HL-60/S4 (cell line): ENCODE data around the gene GLOD5.

ENCODE experiments used
- in situ Hi-C: fragments of 300-500 bp; cut with MboI; formaldehyde crosslinking; loops from 2 replicates; pipeline ENCODE4 v1.14.3; 2022; ENCODE audit warnings: low sequenced_read_pairs

The GLOD5 gene

DNA sequence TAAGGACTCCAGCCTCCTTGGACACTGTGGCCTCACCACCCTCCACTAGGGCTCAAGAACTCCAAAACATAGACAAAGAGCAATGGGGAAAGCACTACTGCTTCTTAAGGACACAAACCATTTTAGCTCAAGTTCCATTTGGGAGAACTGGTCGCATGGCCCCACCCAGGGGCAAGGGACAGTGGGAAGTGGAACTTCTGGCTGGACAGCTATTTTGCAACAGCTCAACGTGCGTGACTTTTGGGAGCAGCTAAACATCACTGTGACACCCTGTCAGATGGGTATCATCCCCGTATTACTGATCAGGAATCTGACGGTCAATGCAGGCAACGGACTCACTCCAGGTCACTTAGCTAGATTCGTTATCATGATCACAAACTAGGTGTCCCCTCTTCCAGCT lies 9.0 kb upstream of the GLOD5 start:
- in situ Hi-C loops: no loop called here

DNA sequence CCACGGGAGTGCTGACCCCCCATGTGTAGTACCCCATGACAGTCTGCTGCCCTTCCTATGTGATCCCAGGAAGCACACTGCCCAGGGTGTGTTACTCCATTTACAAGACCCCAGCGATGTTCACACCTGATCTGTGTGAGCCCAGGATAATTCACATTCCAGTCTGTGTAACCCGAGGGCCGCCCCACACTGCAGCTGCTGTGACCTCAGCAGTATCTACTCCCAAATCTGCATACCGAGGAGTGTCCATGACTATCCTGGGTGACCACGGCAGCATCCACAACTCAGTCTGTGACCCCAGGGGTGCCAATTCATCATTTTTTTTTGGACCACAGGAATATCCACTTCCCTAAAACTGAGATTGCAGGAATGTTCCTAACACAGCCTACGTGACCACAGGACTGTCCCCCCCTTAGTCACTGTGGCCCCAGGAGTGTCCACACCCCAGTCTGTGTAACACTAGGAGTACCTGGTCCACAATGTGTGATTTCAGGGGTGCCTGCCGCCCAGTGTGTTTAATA lies 7.8 kb upstream of the GLOD5 start:
- in situ Hi-C loops: no loop called here

DNA sequence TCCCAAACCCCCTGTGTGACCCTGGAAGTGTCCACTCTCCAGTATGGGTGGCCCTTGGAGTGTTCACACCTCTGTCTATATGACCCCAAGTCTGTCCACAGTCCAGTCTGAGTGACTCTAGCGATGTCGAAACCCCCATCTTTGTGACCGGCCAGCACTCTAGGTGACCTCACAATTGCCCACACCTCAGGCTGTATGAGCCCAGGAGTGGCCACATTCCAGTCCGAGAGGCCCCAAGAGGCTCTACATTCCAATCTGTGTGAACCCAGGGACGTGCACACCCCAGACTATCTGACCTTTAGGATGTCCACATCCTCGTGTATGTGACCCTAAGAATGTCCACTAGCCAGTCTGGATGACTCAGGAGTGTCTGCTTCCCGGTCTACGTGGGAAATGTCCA lies 7.3 kb upstream of the GLOD5 start:
- in situ Hi-C loops: no loop called here

DNA sequence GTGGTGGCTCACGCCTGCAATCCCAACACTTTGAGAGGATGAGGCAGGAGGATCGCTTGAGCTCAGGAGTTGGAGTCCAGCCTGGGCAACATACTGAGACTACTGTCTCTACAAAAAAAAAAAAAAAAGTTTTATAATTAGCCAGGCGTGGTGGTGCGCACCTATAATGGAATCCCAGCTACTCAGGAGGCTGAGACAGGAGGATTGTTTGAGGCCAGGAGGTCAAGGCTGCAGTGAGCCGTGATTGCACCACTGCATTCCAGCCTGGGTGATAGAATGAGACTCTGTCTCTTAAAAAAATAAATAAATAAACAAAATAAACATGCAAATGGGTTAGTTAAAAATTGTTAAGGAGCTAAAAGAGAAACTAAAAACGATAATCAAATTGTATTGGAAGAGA lies 7.7 kb downstream of the GLOD5 start:
- in situ Hi-C loops: no loop called here

DNA sequence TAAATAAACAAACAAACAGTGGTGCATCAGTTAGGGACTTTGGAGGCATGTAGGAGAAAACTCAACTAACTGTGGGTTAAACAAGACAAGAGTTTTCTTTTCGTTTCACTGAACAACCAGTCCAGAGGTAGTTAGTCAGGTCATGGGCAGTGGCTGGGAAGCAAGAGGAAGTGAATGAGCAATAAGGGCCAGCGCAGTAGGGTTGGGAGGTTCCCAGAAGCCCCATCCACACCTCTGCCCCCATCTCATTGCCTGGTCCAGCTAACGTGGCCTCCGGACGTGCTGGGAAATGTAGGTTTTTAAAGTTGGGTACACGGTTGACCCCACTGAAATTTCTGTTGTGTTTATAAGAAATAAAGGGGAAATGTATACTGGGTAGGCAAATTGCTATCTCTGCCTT lies 8.7 kb downstream of the GLOD5 start:
- in situ Hi-C loops: no loop called here

DNA sequence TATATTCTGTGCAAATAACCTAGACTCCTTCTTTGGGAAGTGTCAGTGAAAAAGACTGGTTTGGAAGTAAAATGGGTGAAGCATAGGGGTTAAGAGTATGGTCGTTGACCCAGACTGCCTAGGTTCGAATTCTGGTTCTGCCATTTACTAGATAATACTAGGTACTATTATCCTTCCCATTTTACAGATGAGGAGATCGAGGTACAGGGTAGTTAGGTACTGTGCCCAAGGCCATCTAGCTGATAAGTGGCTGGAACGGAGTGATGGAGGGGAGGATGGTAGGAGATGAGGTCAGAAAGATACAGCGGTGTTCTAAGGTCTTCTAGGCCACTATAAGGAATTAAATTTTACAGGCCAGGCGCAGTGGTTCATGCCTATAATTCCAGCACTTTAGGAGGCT lies 11.1 kb downstream of the GLOD5 start:
- in situ Hi-C loops: no loop called here

DNA sequence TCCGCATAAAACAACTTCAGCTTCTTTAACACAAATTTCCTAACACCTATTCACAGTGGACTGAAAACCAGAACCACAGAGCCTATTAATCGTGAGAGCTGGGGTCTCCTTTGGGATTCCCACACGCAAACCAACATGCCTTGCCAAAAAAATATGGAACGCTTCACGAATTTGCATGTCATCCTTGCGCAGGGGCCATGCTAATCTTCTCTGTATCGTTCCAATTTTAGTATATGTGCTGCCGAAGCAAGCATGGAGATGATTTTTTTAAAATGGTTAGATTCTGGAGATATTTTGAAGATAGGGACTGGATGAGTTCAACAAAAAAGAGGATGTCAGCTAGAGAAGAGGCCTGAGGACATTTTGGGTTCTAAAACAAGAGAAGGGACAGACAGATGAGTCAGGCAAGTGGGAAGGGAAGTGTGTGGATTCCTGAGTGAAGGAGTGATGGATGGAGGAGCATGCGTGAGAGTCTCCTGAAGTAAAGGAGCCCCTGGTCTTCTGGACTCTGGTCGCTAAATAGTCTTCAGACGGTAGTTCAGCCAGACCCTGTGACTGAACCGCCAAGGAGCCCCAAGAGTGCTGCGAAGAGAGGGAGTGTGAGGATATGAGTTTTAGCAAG lies 15.4 kb downstream of the GLOD5 start:
- in situ Hi-C loops: no loop called here

DNA sequence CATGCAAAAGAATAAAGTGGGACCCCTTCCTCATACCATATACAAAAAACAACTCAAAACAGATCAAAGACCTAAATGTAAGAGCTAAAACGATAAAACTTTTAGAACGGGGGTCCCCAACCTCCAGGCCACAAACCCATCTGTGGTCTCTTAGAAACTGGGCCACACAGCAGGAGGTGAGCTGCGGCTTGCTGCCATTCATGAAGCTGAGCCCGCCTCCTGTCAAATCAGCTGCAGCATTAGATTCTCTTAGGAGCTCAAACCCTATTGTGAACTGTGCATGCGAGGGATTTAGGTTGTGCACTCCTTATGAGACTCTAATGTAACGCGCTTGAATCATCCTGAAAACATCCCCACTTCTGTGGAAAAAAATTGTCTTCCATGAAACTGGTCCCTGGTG lies 17.9 kb downstream of the GLOD5 start:
- in situ Hi-C loops: no loop called here

DNA sequence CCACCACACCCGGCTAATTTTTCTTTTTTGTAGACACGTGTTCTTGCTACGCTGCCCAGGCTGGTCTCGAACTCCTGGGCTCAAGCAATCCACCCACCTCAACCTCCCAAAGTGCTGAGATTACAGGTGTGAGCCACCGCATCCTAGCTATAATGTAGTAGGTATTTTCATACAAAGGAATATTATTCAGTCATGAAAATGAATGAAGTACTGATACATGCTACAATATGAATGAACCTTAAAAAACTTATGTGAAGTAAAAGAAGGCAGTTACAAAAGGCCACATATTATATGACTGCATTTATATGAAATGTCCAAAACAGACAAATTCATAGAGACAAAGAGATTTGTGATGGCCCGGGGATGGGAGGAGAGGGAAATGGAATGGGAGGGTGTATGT lies 20.2 kb downstream of the GLOD5 start:
- in situ Hi-C loops: no loop called here

DNA sequence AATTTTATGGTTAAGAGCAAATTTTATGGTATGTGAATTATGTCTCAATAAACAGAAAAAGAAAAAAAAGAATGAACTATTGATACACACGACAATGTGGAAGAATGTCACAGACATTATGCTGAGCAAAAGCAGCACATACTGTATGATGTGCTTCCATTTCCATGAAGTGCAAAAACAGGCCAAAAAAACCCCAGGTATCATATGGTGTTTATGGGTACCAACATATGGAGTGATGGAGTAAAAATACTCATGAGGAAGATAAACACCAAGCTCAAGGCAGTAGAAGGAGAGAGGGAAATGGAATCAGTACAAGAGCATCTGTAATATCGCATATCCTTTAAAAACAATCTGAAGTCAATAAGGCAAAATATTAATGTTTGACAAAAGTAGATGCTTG lies 20.7 kb downstream of the GLOD5 start:
- in situ Hi-C loops: no loop called here

DNA sequence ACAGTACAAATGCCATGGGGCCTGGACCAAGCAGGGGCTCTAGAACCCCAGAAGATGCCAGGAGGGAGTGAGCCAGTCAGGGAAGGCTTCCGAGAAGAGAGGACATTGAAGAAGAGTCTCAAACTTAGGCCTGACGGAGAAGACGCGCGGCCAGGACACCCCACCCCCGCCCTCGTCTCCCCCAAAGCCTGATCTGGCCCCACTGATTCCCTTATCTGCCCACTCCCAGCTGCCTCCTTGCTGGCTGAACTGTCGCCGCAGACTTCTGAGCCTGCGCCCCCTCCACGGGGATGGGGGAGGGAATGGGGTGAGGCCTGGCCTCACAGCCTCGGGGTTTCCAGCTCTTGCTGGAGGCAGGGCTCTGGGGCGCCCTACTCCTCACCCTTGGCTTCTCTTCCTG lies 21.2 kb downstream of the GLOD5 start:
- in situ Hi-C loops: no loop called here

DNA sequence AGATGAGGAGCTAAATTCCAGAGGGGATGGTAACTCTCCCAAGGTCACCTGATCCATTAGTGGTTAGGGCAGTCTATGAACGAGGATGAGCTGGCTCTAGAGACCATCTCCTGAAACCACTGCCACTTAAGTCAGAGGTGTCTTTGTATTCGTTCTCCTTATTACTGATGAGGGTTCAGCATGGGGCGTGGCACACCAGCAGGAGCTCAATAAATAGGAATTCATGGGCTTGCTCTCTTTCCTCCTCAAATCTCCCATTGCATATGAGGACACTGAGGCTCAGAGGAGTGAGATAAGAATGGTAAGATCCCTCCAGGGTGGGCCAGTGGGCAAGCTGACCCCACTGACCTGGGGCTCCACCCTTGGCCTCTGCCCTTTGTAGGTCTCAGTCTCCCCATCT lies 23.2 kb downstream of the GLOD5 start:
- in situ Hi-C loops: no loop called here

DNA sequence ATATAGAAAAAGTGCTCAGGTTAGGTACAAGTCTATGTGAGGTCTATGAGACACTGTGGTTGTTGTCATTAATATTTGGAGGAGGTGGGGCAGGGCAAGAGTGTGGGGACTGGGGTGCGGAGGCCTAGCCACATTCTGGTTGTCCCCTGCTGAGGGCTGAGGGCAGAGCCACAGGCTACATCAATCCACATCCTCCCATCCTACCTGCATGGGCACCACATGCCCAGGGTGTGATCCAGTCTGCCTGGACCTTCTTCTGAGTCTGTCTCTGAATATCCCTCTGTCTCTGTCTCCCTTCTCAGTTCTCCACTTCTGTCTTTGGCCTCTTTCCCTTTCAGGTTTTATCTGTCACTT lies 23.6 kb downstream of the GLOD5 start:
- in situ Hi-C loops: no loop called here

DNA sequence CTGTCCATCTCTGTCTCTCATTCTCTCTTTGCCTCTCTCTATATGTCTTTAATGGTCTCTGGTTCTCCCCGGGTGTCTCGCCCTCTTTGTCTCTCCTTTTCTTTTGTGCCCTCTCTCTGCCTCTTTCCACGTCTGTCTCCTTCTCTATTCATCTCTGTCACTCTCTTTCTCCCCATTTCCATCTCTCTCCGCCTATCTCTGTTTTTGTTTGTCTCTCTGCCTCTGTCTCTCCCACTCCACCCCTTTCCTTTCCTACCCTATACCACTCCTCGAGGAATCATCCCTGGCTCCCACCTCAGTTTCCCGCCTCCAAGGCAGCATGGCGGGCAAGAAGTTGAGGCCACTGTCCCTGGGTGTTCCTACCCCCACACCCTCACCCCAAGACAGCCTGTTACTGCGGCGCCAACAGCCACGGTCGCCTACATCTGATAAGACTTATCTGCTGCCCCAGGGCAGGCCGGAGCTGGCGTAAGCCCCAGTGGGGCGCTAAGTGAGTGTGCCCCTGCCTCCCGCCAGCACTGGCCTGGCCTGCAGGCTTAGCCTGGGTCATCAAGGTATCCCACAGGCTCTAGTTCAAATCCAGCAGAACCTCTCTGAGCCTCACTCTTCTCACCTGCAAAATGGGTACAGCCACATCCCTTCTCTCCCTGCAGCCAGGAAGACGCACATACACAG lies 24.1 kb downstream of the GLOD5 start:
- in situ Hi-C loops: no loop called here

DNA sequence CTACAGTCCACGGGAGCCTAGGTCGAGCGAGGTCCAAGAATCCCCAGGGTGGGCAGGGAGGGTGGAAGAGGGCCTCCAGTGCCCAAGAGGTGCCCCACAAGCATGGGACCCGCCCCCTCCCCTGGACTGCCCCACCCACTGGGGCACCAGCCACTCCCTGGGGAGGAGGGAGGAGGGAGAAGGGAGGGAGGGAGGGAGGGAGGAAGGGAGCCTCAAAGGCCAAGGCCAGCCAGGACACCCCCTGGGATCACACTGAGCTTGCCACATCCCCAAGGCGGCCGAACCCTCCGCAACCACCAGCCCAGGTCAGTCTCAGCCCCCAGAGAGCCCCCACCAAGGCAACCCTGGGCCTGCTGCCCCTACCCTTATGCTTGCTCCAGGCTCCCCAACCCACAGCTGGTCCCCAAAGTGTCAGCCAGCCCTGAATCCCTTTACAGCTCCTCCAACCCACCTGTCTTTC lies 24.8 kb downstream of the GLOD5 start, which contains the start of gene GATA1:
GATA1 (plus strand) TSS at position 250 of the 460 bp plus-strand sequence. CDS start 4,520 bp downstream, outside the sequence.
- in situ Hi-C loops: no loop called here

DNA sequence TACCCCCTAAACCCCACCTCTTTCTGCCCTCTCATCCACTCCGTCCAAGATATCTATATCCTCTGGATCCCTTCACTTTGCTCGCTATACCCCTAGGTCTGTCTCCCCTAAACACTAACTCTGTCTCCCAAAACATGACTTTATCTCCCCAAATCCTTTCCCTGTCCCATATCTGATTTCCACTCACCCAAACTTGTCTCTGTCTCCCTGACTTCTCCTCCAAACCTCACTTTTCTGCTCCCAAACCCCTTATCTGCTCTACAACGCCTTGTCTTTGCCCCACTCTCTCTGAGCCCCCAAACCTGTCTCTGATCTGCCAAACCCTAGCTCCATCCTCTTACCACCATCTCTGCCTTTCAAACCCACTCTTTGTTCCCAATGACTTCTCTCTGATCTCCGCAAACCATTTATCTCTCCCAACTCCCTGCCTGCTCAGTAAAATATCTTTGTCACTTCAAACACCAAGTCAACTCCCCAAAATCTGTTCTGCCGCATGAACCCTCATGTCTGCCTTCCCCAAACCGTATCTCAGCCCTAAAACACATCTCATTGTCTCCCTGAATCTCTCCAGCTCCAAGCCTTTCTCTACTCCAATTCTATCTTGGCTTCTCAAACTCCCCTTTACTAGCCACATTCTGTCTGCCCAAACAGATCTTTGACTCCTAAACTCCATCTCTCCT lies 25.4 kb downstream of the GLOD5 start:
- in situ Hi-C loops: no loop called here

DNA sequence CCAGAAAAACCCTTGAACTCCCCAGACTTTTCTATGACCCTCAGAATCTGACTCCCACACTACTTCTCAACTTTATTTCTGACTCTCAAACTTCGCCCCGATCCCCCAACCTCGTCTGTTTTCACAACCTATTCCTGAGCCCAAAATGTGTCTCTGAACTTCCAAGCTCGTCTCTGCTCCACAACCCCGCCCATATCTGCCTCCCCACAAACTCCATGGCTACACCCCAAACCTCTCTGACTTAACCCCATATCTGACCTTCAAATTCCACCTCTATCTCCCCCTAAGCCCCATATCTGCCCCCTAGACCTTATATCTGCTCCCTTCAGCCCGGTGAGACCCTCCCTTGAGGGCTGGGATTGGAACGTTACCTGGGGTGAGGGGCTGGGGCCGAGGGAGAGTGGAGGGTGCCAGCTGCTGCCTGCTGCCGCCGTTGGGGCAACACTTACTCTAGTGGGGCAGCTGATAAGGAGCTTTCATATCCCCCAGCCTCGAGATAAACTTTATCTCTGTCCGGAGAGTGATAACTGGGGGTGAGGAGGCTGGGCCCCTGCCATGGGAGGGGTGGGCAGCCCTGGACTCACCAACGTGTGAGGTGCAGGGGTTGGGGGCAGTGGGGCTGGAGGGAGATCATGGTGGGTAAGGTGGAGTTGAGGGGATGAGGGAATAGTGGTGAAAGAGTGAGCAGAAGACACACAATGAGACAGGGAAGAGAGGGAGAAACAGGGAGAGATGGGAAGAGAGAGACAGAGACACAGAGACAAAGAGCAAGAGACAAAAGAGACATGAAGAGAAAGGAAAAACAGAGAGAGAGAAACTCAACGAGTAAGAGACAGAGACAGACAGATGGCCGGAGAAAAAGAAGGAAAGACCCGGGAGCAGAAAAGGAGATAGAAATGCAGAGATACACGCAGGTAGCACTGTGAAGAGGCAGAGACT lies 26.2 kb downstream of the GLOD5 start:
- in situ Hi-C loops: no loop called here

DNA sequence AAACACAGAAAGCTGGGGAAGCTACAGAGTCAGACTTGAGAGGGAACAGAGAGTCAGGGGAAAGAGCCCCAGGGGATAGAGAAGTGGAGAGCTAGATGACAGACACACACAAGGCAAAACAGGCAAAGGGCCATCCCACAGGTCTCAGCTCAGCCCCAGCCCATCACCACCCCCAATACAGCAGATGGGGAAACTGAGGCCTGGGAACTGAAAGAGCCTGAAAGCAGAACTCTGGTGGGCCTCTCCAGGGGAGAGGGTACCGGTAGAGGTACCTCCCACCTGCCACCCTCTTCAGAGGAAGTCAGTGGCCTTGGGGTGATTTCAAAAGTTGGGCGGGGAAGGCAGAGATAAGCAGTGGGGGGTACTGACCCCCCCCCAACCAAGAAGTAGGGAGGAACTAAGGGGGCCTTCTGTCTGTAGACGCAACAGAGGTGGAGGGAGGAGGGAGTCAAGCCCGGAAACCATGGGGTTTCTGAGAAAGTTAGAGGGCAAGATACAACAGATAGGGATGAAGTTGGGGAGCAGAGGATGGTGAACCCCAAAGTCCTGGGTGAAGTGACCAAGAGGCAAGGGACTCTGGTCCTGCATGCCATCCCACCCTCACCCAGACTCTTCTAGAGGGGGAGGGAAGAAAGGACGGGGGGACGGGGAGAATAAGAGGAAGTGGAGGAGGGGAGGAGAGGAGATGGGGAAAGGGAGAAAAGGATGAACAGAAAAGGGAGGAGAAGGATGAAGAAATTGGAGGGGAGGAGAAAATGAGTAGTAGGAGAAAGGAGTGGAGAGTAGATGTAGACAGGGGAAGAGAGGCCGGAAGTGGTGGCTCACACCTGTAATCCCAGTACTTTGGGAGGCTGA lies 28.0 kb downstream of the GLOD5 start:
- in situ Hi-C loops: no loop called here

DNA sequence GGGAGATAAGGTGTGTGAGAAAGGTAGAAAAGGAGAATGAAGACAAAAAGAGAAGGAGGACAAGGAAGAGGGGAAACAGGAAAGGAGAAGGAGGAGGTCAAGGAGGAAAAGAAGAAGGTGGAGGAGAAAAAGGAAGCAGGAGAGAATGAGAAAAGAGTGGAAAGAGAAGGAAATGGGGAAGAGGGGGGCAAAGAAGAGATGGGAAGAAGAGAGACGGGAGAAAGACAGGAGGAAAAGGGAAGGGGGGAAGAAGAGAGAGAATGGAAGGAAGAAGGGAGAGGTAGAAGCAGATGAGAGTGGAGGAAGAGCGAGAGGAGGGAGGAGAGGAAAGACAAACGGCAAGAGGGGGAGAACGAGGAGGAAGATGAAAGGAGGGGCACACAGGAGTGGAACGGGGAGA lies 28.9 kb downstream of the GLOD5 start:
- in situ Hi-C loops: no loop called here
